T follicular helper cell (primary cell): Measurements from ENCODE around the gene CIC.
"Not testable (repeated sequence)": the region's sequence is repeated elsewhere in the genome, so short reads cannot be mapped to it uniquely, and the experiment has no call there.

ENCODE experiments used
- DNase-seq: peaks from one replicate; pipeline ENCODE4 v3.0.0-alpha.2; 2020; ENCODE audit warnings: low read depth

Gene CIC

DNA sequence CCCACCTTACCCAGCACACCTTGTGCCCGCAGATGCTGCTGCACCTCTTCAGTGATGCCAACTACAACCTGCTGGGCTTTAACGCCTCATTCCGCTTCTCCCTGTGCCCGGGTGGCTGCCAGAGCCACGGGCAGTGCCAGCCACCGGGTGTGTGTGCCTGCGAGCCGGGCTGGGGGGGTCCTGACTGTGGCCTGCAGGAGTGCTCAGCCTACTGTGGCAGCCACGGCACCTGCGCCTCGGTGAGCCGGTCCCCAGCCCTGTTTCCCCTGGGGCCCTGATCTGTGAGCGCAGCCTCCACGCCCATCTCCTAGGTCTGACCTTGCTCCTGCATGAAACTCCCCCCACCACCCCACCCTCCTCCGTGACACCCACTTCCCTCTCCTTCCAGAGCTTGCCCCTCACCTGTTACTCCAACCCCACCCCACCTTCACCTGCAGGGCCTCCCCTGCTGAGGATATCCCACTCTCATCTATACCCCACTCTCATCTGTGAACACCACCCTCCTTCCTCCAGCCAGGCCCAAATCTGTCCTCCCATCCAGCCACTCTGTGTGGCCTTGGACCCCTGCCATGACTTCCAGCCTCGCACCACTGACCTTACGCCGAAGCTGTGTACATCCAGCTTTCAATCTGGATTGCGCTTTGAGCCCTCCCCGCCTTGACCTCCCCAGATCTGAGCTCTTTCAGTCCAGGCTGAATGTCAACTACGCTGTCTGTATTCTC, 65.1 kb downstream of the CIC start:
- no peak for DNase-seq

DNA sequence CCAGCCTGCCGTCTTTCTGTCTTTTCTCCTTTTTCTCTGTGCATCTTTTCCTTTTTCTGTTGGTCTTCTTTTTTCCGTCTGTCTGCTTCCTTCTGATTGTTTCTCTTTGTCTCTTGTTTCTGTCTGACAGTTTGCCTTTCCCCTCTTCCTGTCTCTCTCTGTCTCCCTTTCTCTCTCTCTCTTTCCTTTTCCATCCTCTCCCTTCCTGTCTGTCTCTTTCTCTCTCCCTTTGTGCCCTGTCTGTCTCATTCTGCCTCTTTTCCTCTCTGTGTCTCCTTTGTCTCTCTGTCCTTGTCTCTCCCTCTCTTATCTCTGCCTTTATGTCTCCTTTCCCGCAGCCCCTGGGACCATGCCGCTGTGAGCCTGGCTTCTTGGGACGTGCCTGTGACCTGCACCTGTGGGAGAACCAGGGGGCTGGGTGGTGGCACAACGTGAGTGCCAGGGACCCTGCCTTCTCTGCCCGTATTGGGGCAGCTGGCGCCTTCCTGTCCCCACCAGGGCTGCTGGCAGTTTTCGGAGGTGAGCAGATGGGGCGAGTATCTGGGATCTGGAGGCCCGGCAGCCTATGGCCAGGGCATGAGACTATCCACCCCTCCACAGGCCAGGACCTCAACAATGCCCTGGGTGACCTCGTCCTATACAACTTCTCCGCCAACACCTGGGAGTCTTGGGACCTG, 65.8 kb downstream of the CIC start:
- no peak for DNase-seq

DNA sequence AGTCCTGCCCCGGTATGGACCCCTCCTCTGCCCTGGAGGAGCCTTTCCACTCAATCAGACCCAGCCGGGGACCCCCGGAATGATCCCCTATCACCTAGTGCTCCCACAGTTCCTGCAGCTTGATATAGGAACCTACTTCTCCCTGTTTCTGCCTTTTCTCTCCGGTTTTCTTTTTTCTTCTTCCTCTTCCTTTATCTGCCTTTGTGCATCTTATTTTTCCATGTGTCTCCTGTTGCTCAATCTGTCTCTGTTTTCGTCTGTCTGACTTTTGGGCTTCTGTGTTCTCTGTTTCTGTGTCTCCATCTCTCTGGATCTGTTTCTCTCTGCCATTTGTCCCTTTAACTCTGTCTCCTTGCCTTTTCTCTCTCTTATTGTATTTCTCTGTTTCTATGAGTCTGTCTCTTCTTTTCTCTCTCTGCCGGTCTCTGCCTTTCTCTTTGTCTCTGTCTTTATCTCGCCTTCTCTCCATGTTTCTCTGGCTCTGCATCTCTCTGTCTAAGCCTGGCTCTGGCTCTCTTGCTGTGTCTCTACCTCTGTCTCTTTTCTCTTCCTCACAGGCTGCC, 66.4 kb downstream of the CIC start:
- DNase-seq, result no peak

DNA sequence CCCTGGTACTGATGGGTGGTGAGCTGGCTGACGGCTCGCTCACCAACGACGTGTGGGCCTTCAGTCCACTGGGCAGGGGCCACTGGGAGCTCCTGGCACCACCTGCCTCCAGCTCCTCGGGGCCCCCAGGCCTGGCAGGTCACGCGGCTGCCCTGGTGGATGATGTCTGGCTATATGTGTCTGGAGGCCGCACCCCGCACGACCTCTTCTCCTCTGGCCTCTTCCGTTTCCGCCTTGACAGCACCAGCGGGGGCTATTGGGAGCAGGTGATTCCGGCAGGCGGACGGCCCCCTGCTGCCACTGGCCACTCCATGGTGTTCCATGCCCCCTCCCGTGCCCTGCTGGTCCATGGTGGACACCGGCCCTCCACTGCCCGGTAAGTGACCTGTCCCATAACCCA, 66.9 kb downstream of the CIC start:
- no peak for DNase-seq

DNA sequence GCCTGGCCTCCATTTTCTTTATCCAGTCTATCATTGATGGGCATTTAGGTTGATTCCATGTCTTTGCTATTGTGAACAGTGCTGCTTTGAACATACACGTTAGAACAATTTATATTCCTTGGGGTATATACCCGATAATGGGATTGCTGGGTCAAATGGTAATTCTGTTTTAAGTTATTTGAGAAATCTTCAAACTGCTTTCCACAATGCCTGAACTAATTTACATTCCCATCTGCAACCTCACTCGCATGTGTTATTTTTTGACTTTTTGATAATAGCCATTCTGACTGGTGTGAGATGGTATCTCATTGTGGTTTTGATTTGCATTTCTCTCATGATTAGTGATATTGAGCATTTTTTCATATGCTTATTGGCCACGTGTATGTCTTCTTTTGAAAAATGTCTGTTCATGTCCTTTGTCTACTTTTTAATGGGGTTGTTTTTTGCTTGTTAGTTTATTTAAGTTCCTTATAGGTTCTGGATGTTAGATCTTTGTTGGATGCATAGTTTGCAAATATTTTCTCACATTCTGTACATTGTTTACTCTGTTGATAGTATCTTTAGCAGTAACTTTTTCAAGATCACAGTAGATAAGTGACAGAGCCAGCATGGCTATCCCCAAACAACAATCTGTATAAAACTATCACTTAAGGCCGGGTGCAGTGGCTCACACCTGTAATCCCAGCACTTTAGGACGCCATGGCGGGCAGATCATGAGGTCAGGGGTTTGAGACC, 70.2 kb downstream of the CIC start:
- DNase-seq, result not testable (repeated sequence)

DNA sequence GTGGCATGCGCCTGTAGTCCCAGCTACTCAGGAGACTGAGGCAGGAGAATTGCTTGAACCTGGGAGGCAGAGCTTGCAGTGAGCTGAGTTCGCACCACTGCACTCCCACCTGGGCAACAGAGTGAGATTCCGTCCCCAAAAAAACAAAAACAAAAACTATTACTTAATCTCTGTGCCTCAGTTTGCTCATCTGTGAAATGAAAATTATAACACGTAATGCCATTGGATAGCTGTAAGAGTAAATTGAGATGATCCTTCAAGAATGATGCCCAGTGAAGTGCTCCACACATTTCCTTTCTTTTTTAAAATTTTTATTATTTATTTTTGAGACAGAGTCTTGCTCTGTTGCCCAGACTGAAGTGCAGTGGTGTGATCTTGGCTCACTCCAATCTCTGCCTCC, 70.9 kb downstream of the CIC start:
- not testable (repeated sequence) for DNase-seq

DNA sequence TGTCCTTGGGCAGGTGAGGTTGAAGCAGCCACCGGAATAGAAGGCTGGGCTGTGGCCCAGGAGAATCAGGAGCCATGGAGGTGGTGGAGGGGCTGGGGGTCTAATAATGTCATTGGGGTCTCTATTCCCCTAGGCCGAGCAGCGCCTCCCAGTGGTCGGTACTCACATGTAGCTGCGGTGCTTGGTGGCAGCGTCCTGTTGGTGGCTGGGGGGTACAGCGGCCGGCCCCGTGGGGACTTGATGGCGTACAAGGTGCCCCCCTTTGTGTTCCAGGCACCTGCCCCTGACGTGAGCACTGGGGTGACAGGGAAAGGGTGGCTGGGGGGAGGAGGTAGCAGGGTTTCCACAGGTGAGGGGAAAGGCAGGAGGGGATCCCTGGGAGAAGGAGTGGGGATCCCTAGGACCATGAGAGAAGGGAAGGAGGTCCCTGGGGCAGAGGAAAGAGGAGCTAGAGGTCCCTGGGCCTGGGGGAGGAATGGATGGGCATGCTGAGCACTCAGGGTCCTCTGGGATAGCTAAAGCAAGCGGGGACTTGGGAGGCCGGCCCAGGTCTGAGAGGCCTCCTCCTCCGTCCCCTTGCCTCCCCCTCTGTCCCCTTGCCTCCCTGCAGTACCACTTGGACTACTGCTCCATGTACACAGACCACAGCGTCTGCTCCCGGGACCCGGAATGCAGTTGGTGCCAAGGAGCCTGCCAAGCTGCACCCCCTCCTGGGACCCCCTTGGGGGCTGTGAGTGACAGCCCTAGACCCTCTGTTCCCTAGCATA, 74.5 kb downstream of the CIC start:
- DNase-seq, result no peak

DNA sequence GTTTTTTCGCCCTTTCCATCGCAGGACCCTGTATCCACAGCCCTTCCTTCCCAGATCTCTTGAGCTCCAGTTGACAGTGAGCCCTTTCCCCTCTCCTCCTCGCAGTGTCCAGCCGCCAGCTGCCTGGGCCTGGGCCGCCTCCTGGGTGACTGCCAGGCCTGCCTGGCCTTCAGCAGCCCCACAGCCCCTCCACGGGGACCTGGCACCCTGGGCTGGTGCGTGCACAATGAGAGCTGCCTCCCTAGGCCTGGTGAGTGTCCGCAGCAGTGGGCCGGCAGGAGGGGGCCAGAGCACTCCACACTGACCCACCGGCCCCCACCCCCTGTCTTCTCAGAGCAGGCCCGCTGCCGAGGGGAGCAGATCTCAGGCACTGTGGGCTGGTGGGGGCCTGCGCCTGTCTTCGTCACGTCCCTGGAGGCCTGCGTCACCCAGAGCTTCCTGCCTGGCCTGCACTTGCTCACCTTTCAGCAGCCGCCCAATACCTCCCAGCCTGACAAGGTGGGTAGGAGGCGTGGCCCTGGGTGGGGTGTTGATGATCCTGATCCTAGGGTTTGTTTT, 75.4 kb downstream of the CIC start:
- DNase-seq, result no peak
